H1 (cell line): ENCODE results near the gene MXRA8. TPM values are rescaled to one million over a fixed set of nuclear protein-coding genes. Genes with fewer than 3 reads are reported as not detected.

ENCODE experiments used
- CTCF ChIA-PET: fragments of 300-600 bp; sonication (Branson Sonifier 250); formaldehyde crosslinking; loops from one replicate; lab custom pipeline; 2021; ENCODE audit not compliant: partially characterized antibody; lab: Charles Lee
- POLR2A ChIA-PET: fragments of 300-600 bp; sonication (Branson Sonifier 250); formaldehyde crosslinking; loops from one replicate; lab custom pipeline; 2021; ENCODE audit warnings: inconsistent platforms; ENCODE audit not compliant: partially characterized antibody; lab: Charles Lee
- DNase-seq, 2 experiments: peaks; one replicate each; pipeline versions ENCODE4 v3.0.0 to v3.0.0-alpha.2; 2010 to 2022; ENCODE audit warnings: low spot score in 2 of 2, low read depth in 1 of 2, mixed read lengths in 1 of 2
- FAIRE-seq: peaks from 2 replicates; lab custom pipeline; 2011; peaks lifted over from hg19 to GRCh38; lab: Jason Lieb, UNC
- H2AFZ ChIP-seq: 2 replicates; pipeline ENCODE4 v1.8.1; 2012; ENCODE audit warnings: low read length, inconsistent platforms
- H2AK5ac ChIP-seq: 2 replicates; pipeline ENCODE4 v1.6.1; 2013; ENCODE audit warnings: low read depth, low read length
- H2BK120ac ChIP-seq: replicated peaks from 2 replicates; pipeline ENCODE3; 2013; ENCODE audit warnings: low read depth, low read length, inconsistent platforms
- H2BK12ac ChIP-seq: 2 replicates; pipeline ENCODE4 v1.6.1; 2013; ENCODE audit warnings: low read depth, low read length
- H2BK15ac ChIP-seq: 2 replicates; pipeline ENCODE4 v1.6.1; 2013; ENCODE audit warnings: low read length
- H2BK20ac ChIP-seq: 2 replicates; pipeline ENCODE4 v1.6.1; 2013; ENCODE audit warnings: low read length
- H2BK5ac ChIP-seq: 2 replicates; pipeline ENCODE4 v1.6.1; 2013; ENCODE audit warnings: low read depth, low read length
- H3K14ac ChIP-seq: 2 replicates; pipeline ENCODE4 v1.6.1; 2013; ENCODE audit warnings: inconsistent platforms; ENCODE audit not compliant: insufficient read length
- H3K18ac ChIP-seq: 2 replicates; pipeline ENCODE4 v1.6.1; 2013; ENCODE audit warnings: low read length; ENCODE audit errors: extremely low read depth
- H3K23ac ChIP-seq: 2 replicates; pipeline ENCODE4 v1.6.1; 2013; ENCODE audit warnings: inconsistent platforms; ENCODE audit not compliant: insufficient read length
- H3K23me2 ChIP-seq: 2 replicates; pipeline ENCODE4 v1.6.1; 2013; ENCODE audit warnings: low read depth, low read length
- H3K27ac ChIP-seq: 2 replicates; pipeline ENCODE4 v1.6.1; 2011; ENCODE audit warnings: low read depth, low read length, inconsistent platforms
- H3K27me3 ChIP-seq, 4 experiments: replicated peaks in 1 of 4; 1 replicate in 1 of 4; 2 replicates in 3 of 4; pipeline versions ENCODE4 v1.6.1 to v1.8.1; 2011 to 2013; ENCODE audit warnings: low read length in 3 of 4, mild to moderate bottlenecking in 3 of 4, inconsistent platforms in 2 of 4, mixed read lengths in 2 of 4, moderate library complexity in 1 of 4; ENCODE audit not compliant: control insufficient read depth in 3 of 4, insufficient read depth in 3 of 4; ENCODE audit errors: extremely low read depth in 1 of 4
- H3K36me3 ChIP-seq, 4 experiments: 2 replicates each; pipeline versions ENCODE4 v1.6.1 to v1.8.1; 2011 to 2013; ENCODE audit warnings: mild to moderate bottlenecking in 4 of 4, low read length in 3 of 4, moderate library complexity in 2 of 4, control low read depth in 1 of 4, inconsistent platforms in 1 of 4; ENCODE audit not compliant: insufficient read depth in 4 of 4, control insufficient read depth in 2 of 4
- H3K4ac ChIP-seq: replicated peaks from 2 replicates; pipeline ENCODE3; 2013; ENCODE audit warnings: low read length, low read depth, mixed read lengths, inconsistent platforms; ENCODE audit not compliant: insufficient read length
- H3K4me1 ChIP-seq, 4 experiments: replicated peaks in 1 of 4; 1 replicate in 1 of 4; 2 replicates in 3 of 4; pipeline versions ENCODE4 v1.6.1 to v1.8.1; 2011 to 2013; ENCODE audit warnings: low read length in 3 of 4, inconsistent platforms in 2 of 4, mixed read lengths in 1 of 4; ENCODE audit not compliant: insufficient read depth in 4 of 4, control insufficient read depth in 3 of 4
- H3K4me2 ChIP-seq, 2 experiments: 2 replicates each; pipeline versions ENCODE4 v1.6.1 to v1.8.1; 2011 to 2013; ENCODE audit warnings: low read depth in 2 of 2, low read length in 2 of 2, control low read depth in 1 of 2, inconsistent platforms in 1 of 2, mild to moderate bottlenecking in 1 of 2; ENCODE audit not compliant: insufficient read depth in 1 of 2
- H3K4me3 ChIP-seq, 4 experiments: fragments of 200-600, 300-600 bp in 1 of 4; sonication (generic), shearing (Covaris generic), sonication (Bioruptor Twin) in 1 of 4; 2 replicates each; pipeline versions ENCODE4 v1.5.1 to v1.8.1; 2011 to 2016; ENCODE audit warnings: low read length in 4 of 4, low read depth in 3 of 4, control low read depth in 2 of 4, inconsistent platforms in 2 of 4, mild to moderate bottlenecking in 2 of 4, mixed read lengths in 1 of 4, moderate library complexity in 1 of 4; ENCODE audit not compliant: insufficient read depth in 2 of 4; ENCODE audit errors: extremely low read depth in 1 of 4
- H3K56ac ChIP-seq: replicated peaks from 2 replicates; pipeline ENCODE3; 2013; ENCODE audit warnings: low read depth, mild to moderate bottlenecking, mixed read lengths, low read length, inconsistent platforms; ENCODE audit not compliant: insufficient read length
- H3K79me1 ChIP-seq: 2 replicates; pipeline ENCODE4 v1.6.1; 2013; ENCODE audit warnings: low read depth, low read length, control low read depth
- H3K79me2 ChIP-seq, 2 experiments: 2 replicates each; pipeline versions ENCODE4 v1.6.1 to v1.8.1; 2012 to 2013; ENCODE audit warnings: low read length in 2 of 2, mild to moderate bottlenecking in 2 of 2, inconsistent platforms in 1 of 2; ENCODE audit not compliant: insufficient read depth in 2 of 2, control insufficient read depth in 1 of 2
- H3K9ac ChIP-seq, 4 experiments: replicated peaks in 1 of 4; 1 replicate in 1 of 4; 2 replicates in 3 of 4; pipeline versions ENCODE4 v1.6.1 to v1.8.1; 2011 to 2013; ENCODE audit warnings: low read depth in 3 of 4, low read length in 3 of 4, control low read depth in 2 of 4, mild to moderate bottlenecking in 2 of 4, moderate library complexity in 2 of 4, inconsistent platforms in 1 of 4; ENCODE audit errors: extremely low read depth in 1 of 4
- H3K9me3 ChIP-seq, 2 experiments: 2 replicates each; pipeline versions ENCODE4 v1.6.1 to v1.8.1; 2012 to 2013; ENCODE audit warnings: mild to moderate bottlenecking in 2 of 2, moderate library complexity in 2 of 2, control low read depth in 1 of 2, inconsistent platforms in 1 of 2, low read depth in 1 of 2, low read length in 1 of 2, mixed read lengths in 1 of 2; ENCODE audit not compliant: insufficient read depth in 2 of 2
- H4K20me1 ChIP-seq, 2 experiments: replicated peaks in 1 of 2; 2 replicates each; pipeline versions ENCODE3 to v1.8.1; 2011 to 2013; ENCODE audit warnings: inconsistent platforms in 2 of 2, low read length in 2 of 2, mild to moderate bottlenecking in 1 of 2; ENCODE audit not compliant: insufficient read depth in 2 of 2, control insufficient read depth in 1 of 2
- H4K5ac ChIP-seq: 2 replicates; pipeline ENCODE4 v1.6.1; 2013; ENCODE audit warnings: low read length, low read depth, mixed read lengths, inconsistent platforms; ENCODE audit not compliant: insufficient read length
- H4K8ac ChIP-seq: 2 replicates; pipeline ENCODE4 v1.8.0; 2013; ENCODE audit warnings: mild to moderate bottlenecking, moderate library complexity, low read length, inconsistent platforms; ENCODE audit not compliant: insufficient read depth; ENCODE audit errors: extremely low read depth
- H4K91ac ChIP-seq: replicated peaks from 2 replicates; pipeline ENCODE3; 2013; ENCODE audit warnings: low read length, mixed read lengths, inconsistent platforms; ENCODE audit not compliant: insufficient read length
- BACH1 ChIP-seq: IDR thresholded peaks from 2 replicates; pipeline ENCODE4 v1.6.1; 2012; ENCODE audit warnings: low read length, improper control_type of control experiment
- FOSL1 ChIP-seq: IDR thresholded peaks from 2 replicates; pipeline ENCODE4 v1.6.1; 2011; ENCODE audit warnings: mild to moderate bottlenecking, low read depth, low read length, moderate library complexity; ENCODE audit not compliant: insufficient read depth
- HDAC6 ChIP-seq: IDR thresholded peaks from one replicate; pipeline ENCODE4 v1.7.1; 2012; ENCODE audit warnings: low read depth, mild to moderate bottlenecking, inconsistent platforms, low read length, moderate library complexity
- JUND ChIP-seq: IDR thresholded peaks from 2 replicates; pipeline ENCODE4 v1.6.1; 2011; ENCODE audit warnings: mild to moderate bottlenecking, improper control_type of control experiment, low read length
- KDM1A ChIP-seq: fragments of 200-600, 300-600 bp; sonication (generic); IDR thresholded peaks from 2 replicates; pipeline ENCODE4 v1.7.1; 2016; ENCODE audit warnings: mild to moderate bottlenecking, low read length, borderline replicate concordance
- MAFK ChIP-seq: IDR thresholded peaks from 2 replicates; pipeline ENCODE4 v1.6.1; 2012; ENCODE audit warnings: low read depth, mild to moderate bottlenecking, improper control_type of control experiment, low read length
- NRF1 ChIP-seq: IDR thresholded peaks from 2 replicates; pipeline ENCODE4 v1.6.1; 2011; ENCODE audit warnings: mild to moderate bottlenecking, low read depth, low read length, improper control_type of control experiment
- POLR2AphosphoS5 ChIP-seq: IDR thresholded peaks from 2 replicates; pipeline ENCODE4 v1.6.1; 2011; ENCODE audit warnings: low read depth, low read length
- SAP30 ChIP-seq: fragments of 300-600 bp; sonication (generic); IDR thresholded peaks from 2 replicates; pipeline ENCODE4 v1.7.1; 2012; ENCODE audit warnings: low read length, moderate library complexity, mild to moderate bottlenecking, inconsistent platforms; ENCODE audit not compliant: insufficient read depth, insufficient replicate concordance
- SUZ12 ChIP-seq: fragments of 200-600 bp; sonication (generic); IDR thresholded peaks from 2 replicates; pipeline ENCODE4 v1.6.1; 2012; ENCODE audit warnings: mild to moderate bottlenecking, inconsistent platforms, low read length, moderate library complexity, mixed read lengths
- ZNF274 ChIP-seq: IDR thresholded peaks from 2 replicates; pipeline ENCODE4 v1.7.0; 2012; ENCODE audit warnings: low read length, borderline replicate concordance; ENCODE audit errors: extremely low read depth
- WGBS, 2 experiments: shearing (Covaris generic) in 1 of 2; methylation state at CpG; one replicate each; pipeline versions ENCODE4 v1.1.6 to v1.1.7; 2013 to 2015; ENCODE audit warnings: low lambda C conversion rate in 2 of 2, mixed read lengths in 2 of 2, inconsistent platforms in 1 of 2, low coverage in 1 of 2, missing lambda C conversion rate in 1 of 2; ENCODE audit not compliant: insufficient replicate concordance in 2 of 2, insufficient coverage in 1 of 2, insufficient read length in 1 of 2; ENCODE audit errors: extremely low coverage in 1 of 2, missing lambda C conversion rate in 1 of 2; 5-methylcytosine and 5-hydroxymethylcytosine counted together
- polyA plus RNA-seq, 7 experiments: library from polyadenylated mRNA; depleted of rRNA in 3 of 7; stranded (reverse) in 5 of 7; unstranded in 2 of 7; fragments of >200 nt in 5 of 7; fragments of 200-250 nt in 2 of 7; gene quantifications; 1 replicate in 5 of 7; 2 replicates in 1 of 7; 4 replicates in 1 of 7; pipeline versions ENCODE4 v1.2.1 to v1.2.3, GENCODE V29; 2011 to 2013; ENCODE audit warnings: missing spikeins in 2 of 7, mixed read lengths in 2 of 7
- total RNA-seq: library from RNA; stranded (reverse); fragmentation: NEBNext Ultra II Directional; extraction: Animal tissue kit (Norgen Biotek cat#: 25700); gene quantifications from 2 replicates; pipeline ENCODE4 v1.2.1, GENCODE V29; 2021
- TF ChIP-seq, protein P1 (sequence below): IDR thresholded peaks from 2 replicates; pipeline ENCODE4 v1.6.1; 2012; ENCODE audit warnings: inconsistent platforms

The MXRA8 gene
- total and polyA plus RNA-seq, 2 of the 8 experiments (the other 6 are each of a cell fraction or from before 2014, with no cell fraction given) = 10.5 to 17.2 TPM

DNA sequence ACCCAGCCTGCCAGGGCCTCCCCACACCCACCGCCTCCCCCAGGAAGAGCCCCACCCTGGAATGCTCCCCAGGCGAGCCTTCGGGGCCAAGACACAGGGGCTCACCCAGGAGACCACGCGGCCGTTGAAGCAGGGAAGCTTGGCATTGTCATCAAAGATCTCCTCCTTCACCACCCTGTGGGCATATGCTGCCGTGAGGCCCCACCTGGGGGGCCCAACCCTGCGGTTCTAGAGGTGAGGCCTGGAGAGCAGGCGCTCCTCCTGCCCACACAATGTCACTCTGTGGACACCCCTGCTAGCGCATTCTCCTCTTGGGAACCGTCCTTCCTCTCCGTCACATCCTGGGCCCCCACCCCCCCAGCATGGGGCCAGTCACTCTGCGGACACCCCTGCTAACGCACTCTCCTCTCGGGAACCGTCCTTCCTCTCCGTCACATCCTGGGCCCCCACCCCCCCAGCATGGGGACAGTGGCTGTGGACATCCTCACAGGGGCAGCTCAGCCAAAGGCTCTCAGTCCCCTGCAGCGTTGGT is 15.7 kb downstream of the MXRA8 start:
- H3K9ac ChIP-seq = no peak overlapping the region
- no peak overlapping the region for H3K23ac ChIP-seq
- H3K36me3 ChIP-seq = peaks cover 2 to 35% (median 15%) of the 10 kb centered on the region in 4 experiments; a peak in 7 of 8 replicates
- POLR2A ChIA-PET = interaction anchor here (1.0 to 1.3 kb wide), 5 partner anchors 11 to 57 kb away, joined by 3 to 7 read pairs (median 4); partner anchors contain the start of gene CCNL2
- H4K91ac ChIP-seq = no peak overlapping the region
- DNase-seq = no peak
- no peak overlapping the region for H3K27ac ChIP-seq
- H3K18ac ChIP-seq = no peak overlapping the region
- H2AK5ac ChIP-seq = no peak overlapping the region
- H2BK5ac ChIP-seq = no peak overlapping the region
- H3K79me2 ChIP-seq = peaks cover 0 to 23% of the 10 kb centered on the region in 2 experiments; a peak in 3 of 4 replicates
- no peak overlapping the region for H2BK20ac ChIP-seq
- H4K8ac ChIP-seq = no peak overlapping the region
- no peak overlapping the region for H2BK120ac ChIP-seq
- H2AFZ ChIP-seq = no peak overlapping the region
- no peak overlapping the region for H3K4me3 ChIP-seq
- CTCF ChIA-PET = interaction anchor here (0.6 to 4.4 kb wide), 10 partner anchors 9 to 232 kb away, joined by 3 to 34 read pairs (median 4); partner anchors contain the start of gene AURKAIP1
- H3K56ac ChIP-seq = no peak overlapping the region
- H4K5ac ChIP-seq = no peak overlapping the region
- peaks cover 20 to 46% of the 10 kb centered on the region in 2 experiments for H4K20me1 ChIP-seq
- no peak overlapping the region for H3K4ac ChIP-seq
- H3K23me2 ChIP-seq = peaks cover 1% of the 10 kb centered on the region; the same call in 1 of the 2 replicates
- WGBS, 2 experiments = 94% methylated on average over 8 of the region's 18 CpGs; no CpG with 5 or more reads in 1 of the 2 experiments
- no peaks in the 10 kb centered on the region; a peak in 1 of 7 replicates for H3K27me3 ChIP-seq
- peaks cover 0 to 7% (median 4%) of the 10 kb centered on the region in 4 experiments; a peak in 3 of 7 replicates for H3K4me1 ChIP-seq
- H2BK15ac ChIP-seq = no peak overlapping the region
- FAIRE-seq = no peak
- no peak overlapping the region for H3K14ac ChIP-seq
- peaks cover 27% of the 10 kb centered on the region for H3K79me1 ChIP-seq
- no peak overlapping the region for H2BK12ac ChIP-seq
- H3K4me2 ChIP-seq = no peak overlapping the region
- peaks cover 0 to 5% of the 10 kb centered on the region in 2 experiments; a peak in 1 of 4 replicates for H3K9me3 ChIP-seq
- TF ChIP-seq BACH1 = no peak
- TF ChIP-seq JUND = no peak
- TF ChIP-seq NRF1 = no peak
- no peak for TF ChIP-seq ZNF274
- TF ChIP-seq MAFK = no peak
- TF ChIP-seq, protein P1, sequence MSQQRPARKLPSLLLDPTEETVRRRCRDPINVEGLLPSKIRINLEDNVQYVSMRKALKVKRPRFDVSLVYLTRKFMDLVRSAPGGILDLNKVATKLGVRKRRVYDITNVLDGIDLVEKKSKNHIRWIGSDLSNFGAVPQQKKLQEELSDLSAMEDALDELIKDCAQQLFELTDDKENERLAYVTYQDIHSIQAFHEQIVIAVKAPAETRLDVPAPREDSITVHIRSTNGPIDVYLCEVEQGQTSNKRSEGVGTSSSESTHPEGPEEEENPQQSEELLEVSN = no peak
- no peak for TF ChIP-seq SUZ12
- no peak for TF ChIP-seq POLR2AphosphoS5
- TF ChIP-seq KDM1A = no peak
- no peak for TF ChIP-seq HDAC6
- TF ChIP-seq SAP30 = no peak
- TF ChIP-seq FOSL1 = no peak
